RPMI7951 (cell line): ENCODE results near the gene PPWD1. TPM values are rescaled to one million over a fixed set of nuclear protein-coding genes. Genes with fewer than 3 reads are reported as not detected.

Experiments
- DNase-seq: peaks from one replicate; pipeline ENCODE4 v3.0.0-alpha.2; 2012; ENCODE audit warnings: low read depth
- total RNA-seq: library from RNA; depleted of rRNA; stranded (reverse); fragments of >200 nt; shearing (Covaris generic); gene quantifications from 2 replicates; pipeline ENCODE4 v1.2.3, GENCODE V29; 2014; rRNA removed

PPWD1 gene
- total RNA-seq, 1 experiment from 2014 or later = 26.7 TPM

- peak; percentile 0 for DNase-seq
Observed at GRCh38 chr5:65623482-65623881, 60.4 kb downstream of the PPWD1 start.

GRCh38 chr5:65624025-65624570, 61.0 kb downstream of the PPWD1 start, which contains the start of gene TRIM23:
TRIM23 (minus strand) TSS chr5:65624333; CDS start chr5:65624274, 59 bp downstream.
- peak; percentile 89 for DNase-seq

GRCh38 chr5:65624571-65625555, 61.8 kb downstream of the PPWD1 start, which contains the start of the genes SHLD3 and TRAPPC13:
SHLD3 (plus strand) TSS chr5:65625027; CDS start chr5:65629588, 4,561 bp downstream.
TRAPPC13 (plus strand) TSS chr5:65625027; CDS start chr5:65625061, 34 bp downstream.
- peak; percentile 86 for DNase-seq

GRCh38 chr5:65625743-65626142, 62.6 kb downstream of the PPWD1 start:
- peak; percentile 8 for DNase-seq

GRCh38 chr5:65630981-65631380, 67.9 kb downstream of the PPWD1 start:
- DNase-seq = no peak

Other genes starting within 250 kb of the PPWD1 start
- 10.3 and 14.3 TPM in 2 replicates for gene ADAMTS6, start 81.4 kb upstream of the PPWD1 start, total RNA-seq
- gene CENPK, start 128 bp upstream of the PPWD1 start, total RNA-seq = 51.2 and 65.5 TPM in 2 replicates
- 14.9 and 20.5 TPM in 2 replicates for gene TRIM23, start 61.0 kb downstream of the PPWD1 start, total RNA-seq
- 6.2 and 6.4 TPM in 2 replicates for gene SHLD3, start 61.7 kb downstream of the PPWD1 start, total RNA-seq
- 32.4 and 42.8 TPM in 2 replicates for gene TRAPPC13, start 61.7 kb downstream of the PPWD1 start, total RNA-seq
- 7.7 and 9.0 TPM in 2 replicates for gene SGTB, start 158.8 kb downstream of the PPWD1 start, total RNA-seq
- 22.6 and 24.6 TPM in 2 replicates for gene NLN, start 158.9 kb downstream of the PPWD1 start, total RNA-seq